NCI-H226 (cell line): ENCODE results near the gene GRAMD1C.

ENCODE experiments used
- DNase-seq: peaks from one replicate; pipeline ENCODE4 v3.0.0-alpha.2; 2015

The GRAMD1C gene

DNA sequence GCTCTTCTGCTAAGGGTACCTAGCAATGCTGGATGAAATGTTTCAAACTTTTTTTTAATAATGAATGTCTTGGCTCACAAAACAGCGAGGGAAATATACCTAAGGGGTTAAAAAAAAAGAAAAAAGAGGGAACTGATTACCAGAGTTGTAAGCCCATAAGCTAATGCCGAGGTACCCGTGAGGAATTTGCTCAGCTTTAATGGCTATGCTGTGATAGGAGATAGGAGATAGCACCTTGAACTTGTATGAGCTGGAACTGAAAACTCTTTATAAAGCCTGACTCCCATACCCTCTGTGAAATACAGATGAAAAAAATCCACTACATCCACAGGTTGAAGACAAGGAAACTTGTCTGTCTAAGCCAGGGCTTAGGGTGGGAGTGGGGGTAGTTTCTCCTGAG lies 13.9 kb downstream of the GRAMD1C start:
- DNase-seq: no peak

DNA sequence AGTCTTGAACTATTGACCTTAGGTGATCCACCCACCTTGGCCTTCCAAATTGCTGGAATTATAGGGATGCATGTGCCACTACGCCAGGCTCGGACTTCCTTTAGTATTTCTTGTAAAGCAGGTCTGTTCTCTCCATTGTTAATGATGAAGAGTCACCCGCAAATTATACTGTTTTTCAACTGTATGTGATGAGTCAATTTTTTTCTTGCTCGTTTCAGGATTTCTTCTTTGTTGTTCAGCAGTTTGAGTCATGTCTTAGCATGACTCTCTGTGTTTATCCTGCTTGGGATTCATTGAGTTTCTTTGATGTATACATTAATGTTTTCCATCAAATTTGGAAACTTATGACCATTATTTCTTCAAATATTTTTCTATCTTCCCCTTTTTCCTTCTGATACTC lies 28.9 kb downstream of the GRAMD1C start:
- DNase-seq: no peak

DNA sequence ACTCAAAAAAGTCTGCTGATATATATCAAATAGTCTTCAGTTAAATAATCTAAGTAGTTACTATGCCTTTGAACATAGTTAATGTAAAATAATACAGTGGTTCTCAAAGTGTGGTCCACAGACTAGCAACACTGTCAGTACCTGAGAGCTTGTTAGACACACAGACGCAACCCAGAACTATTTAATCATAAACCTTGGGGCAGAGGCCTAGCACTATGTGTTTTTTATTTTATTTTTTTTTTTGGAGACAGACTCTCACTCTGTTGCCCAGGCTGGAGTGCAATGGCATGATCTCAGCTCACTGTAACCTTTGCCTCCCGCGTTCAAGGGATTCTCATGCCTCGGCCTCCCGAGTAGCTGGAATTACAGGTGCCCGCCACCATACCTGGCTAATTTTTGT lies 34.7 kb downstream of the GRAMD1C start:
- no peak for DNase-seq

DNA sequence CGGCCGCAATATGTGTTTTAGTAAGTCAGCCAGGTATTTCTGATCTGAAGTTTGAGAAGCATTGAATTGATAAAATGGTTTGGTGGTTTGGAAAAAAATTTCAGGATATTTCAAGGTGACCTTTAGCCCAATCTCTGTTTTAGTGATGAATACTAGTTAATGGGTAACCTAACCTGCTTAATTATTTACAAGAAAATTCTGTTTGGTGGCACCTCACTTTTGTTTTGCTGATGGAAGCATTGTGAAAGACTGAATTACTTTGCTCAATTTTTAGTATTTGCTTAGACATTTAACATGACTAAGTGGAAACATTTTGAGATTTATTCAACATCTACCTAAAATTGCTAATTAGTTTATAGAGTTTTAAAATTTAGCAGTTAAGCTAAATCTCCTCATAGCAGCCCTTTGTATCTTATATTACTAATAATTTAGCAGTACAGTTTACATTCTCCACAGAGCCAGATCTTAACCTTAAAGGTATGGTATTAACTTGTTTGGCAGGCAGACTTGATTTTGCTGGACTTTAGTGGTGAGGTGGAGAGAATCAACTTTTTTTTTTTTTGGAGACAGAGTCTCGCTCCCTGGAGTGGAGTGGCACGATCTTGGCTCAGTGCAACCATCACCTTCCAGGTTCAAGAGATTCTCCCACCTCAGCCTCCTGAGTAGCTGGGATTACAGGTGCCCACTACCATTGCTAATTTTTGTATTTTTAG lies 35.4 kb downstream of the GRAMD1C start:
- DNase-seq: no peak

DNA sequence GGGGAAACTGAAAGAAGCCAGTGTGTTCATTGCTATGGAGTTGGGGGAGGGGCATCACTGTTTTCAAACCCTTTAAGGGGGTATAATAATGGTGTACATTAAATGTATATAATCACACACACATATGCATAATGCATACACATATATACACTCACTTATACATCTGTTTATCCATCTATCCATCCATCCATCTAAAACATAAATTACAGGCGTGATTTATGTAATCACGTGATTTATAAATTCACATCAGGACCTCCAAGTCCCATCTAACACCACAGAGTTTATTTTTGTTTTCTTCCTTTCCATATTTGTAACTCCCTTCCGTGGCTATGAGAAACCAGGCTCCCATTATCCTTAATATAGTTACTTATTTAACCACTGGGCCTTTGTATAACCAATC lies 39.8 kb downstream of the GRAMD1C start:
- DNase-seq: no peak

DNA sequence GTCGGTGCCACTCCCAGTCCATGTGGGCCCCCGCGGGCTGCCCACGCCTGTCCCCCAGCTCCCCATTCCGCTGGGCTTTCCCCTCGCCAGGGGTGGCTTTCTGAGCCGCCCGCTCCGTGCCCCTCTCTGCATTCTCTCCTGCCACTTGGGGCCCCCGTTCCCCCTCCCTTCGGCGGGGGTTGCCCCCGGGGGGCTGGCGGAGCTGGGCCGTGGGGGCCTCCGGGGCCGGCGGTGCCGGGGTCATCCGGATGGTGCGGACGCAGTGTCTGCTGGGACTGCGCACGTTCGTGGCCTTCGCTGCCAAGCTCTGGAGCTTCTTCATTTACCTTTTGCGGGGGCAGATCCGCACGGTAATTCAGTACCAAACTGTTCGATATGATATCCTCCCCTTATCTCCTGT lies 46.5 kb downstream of the GRAMD1C start:
- no peak for DNase-seq

DNA sequence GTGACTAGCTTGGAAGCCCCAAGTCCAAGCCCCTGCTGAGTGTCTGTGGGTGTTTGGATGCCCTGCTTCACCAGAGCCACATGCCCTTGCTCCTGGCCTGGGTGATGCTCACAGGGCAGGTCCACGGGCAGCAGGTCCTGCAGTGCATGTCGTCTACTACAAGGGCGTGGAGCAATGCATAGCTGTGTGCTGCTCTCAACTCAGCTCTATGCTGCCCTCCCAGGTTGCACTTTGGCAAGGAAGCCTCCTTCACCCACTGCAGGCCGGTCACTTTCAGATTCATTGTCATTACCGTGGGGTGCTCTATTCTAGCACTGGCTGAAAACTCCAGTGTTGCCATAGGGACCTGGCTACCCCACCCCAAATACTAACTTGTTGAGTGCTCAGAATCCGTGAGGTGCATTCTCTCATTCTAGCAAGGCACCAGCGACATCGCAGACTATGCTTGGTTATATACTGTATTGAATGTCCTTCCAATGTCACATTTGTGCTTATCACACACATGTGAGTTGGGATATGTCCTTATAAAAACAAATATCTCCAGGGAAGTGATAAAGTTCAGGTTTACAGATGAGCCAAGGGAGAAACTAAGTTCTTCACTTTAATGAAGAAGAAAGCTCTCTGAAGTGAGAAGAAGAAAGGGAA lies 51.8 kb downstream of the GRAMD1C start:
- DNase-seq: no peak

DNA sequence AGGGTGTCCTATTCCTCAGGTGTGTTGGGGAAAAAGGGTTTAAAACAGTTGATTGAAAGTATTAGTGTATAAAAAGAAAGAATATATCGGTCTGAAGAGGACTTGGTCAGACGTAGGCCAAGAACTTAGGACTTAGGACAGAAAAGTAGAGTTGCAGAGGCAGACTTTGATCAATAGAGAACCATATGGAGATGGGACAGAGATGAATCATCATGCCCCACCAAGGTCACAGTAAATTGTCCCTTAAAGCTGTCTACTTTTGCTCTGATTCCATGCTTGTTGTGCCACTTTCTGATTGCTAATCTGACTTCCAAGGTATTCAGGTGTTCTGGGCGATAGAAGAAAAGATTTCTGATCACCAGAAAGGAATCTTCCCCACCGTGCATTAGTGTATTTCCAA lies 56.3 kb downstream of the GRAMD1C start:
- DNase-seq: no peak

DNA sequence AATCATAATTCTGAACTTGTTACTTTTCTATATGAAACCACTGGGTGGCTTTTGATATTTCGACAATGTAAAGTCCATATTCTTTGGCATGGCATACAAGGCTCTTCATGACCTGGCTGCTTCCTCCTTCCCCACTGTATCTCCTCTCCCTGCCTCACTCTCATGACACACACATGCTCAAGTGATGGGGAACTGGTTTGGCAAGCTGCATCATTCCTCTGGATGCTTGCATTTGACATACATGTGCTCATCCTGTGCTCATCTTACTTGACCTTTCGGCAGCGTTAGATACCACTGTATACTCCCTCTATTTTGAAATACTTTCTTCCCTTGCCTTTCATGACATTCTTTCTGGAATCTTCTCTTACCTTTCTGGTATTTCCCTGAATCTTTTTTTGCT lies 57.4 kb downstream of the GRAMD1C start:
- DNase-seq: no peak

DNA sequence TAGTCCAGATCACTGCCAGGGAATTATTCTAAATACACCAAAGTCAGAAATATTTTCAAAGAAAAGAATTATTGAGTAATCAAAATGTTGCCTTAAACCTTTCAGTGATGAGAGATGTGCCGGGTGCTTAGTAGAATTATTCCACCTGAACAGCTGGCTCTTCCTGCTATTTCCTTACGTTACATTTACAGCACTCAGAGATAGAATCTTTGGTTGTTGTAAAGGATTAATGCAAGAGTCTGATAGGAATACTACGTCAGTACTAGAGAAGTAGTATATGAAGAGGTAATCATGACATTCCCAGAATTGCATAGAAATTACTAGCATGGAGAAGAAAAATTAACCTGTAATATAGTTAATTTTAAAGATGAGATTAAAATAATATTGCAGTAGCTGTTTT lies 58.3 kb downstream of the GRAMD1C start:
- no peak for DNase-seq

DNA sequence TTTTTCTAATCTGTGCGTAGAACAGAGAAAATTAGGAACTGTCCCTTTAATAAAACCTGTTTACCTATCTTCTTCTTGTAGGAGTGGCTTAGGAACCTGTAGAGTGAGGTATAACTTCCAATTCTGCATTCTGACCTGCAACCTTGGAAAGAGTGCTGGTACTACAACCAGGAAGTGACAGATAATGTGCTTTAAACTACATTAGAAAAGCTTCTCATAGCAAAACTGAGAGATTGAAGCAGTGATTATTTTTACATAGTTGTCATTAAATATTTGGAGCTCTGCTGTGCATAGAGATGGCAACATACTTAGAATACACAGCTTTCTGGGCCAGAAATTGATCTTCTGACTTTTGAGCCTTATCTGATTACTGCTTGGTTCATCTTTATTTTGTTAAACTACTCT lies 58.8 kb downstream of the GRAMD1C start:
- no peak for DNase-seq

DNA sequence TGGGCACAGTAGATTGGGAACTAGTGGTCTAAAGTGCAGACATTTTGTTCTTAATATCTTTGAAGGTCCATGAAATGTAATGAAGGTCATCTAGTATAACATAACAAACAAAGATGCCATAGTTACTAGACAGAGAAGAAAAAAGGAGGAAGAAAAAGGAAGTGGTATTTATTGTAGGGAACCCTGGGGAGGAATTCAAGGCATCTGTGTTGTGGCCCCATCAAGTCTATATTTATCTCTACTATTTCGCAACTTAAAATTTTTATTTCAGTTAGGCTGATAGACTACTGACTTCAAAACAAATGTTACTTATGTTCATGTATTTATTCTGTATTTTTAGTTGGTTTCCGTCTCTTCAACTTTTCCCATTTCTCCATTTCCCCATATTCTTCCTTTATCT lies 60.3 kb downstream of the GRAMD1C start:
- peak; percentile 23 for DNase-seq

DNA sequence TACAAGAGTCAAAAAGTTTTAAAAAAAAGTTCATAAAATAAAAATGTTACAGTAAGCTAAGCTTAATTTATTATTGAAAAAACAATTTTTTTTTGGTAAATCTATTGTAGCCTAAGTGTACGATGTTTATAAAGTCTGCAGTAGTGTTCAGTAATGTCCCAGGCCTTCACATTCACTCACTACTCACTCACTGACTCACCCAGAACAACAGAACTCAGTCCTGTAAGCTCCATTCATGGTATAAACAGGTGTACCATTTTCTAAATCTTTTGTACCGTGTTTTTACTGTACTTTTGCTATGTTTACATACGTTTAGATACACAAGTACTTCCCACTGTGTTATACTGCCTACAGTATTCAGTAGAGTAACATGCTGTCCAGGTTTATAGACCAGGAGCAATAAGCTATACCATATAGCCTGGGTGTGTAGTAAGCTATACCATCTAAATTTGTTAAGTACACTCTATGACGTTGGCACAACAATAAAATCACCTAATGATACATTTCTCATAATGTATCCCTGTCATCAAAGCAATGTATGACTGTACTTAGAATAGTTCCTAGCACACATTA lies 68.1 kb downstream of the GRAMD1C start:
- no peak for DNase-seq

DNA sequence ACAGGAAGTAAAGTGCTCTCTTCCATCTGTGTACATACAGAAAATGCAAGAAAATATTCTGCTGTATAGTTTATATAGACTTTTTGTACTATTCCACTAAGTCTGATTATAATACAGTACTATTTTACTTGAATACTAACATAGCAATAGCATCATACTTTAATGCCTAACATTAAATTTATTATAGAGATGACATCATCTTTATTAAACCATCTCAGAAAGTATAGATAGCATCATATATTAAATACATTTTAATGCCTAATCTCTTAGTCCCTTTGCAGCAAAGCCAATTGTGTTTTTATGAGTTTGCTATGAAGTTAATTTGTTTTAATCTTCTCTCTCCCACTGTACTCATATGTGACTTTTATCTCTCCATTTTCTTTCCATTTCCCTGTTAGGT lies 69.5 kb downstream of the GRAMD1C start:
- no peak for DNase-seq

DNA sequence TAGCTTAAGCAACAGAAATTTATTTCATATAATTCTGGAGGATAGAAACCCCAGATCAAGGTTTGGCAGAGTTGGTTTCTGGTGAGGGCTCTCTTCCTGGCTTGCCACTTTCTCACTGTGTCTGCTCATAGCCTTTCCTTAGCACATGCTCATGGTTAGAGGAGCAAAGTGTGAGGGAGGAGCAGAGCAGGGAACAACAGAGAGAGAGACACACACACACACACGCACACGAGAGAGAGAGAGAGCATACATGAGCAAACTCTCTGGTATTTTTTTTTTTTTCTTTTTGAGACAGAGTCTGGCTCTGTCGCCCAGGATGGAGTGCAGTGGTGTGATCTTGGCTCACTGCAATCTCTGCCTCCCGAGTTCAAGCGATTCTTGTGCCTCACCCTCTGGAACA lies 72.4 kb downstream of the GRAMD1C start:
- DNase-seq: no peak

DNA sequence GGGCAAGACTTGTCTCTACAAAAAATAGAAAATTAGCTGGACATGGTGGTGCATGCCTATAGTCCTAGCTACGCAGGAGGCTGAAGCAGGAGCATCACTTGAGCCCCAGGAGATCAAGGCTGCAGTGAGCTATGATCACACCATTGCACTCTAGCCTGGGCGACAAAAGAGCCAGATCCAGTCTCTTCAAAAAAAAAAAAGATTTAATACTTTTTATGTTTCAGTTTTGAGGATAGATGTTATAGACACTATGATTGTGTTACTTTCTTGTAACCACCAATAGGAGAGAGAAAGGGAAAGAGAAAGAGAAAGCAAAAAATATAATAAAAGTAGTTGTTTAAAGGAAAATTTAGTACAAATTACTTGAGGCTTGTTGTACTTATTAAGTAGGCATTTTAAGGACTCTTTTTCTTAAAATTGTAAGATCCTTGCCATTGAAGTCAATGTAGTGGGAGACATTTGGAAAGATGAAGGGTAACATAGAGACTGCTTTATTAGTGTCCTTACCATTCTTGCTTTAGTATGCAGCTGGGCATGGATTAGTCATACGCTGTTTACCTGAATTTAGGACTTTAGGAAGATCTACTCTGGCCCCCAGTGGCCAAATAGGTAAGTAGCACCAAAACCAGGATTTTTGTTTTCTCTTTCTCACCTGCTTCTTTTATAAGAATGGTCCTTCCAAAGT lies 74.1 kb downstream of the GRAMD1C start:
- DNase-seq: peak; percentile 43

DNA sequence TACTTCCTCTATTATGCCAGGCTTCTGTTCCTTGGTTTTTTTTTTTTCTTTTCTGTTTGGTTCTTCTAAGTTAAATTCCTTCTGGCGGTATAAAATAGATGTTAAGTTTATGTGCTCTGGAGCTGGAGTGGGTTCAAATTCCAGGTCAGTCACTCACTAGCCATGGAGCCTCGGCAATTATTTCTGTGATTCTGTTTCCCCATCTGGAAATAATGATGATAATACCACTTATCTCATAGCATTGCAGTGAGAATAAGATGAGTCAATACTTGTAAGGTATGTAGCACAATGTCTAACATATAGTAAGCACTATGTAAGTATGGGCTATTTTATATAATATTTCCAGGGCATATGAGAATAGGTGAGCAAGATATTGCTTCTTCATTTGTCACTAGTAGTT lies 76.1 kb downstream of the GRAMD1C start:
- peak; percentile 68 for DNase-seq

DNA sequence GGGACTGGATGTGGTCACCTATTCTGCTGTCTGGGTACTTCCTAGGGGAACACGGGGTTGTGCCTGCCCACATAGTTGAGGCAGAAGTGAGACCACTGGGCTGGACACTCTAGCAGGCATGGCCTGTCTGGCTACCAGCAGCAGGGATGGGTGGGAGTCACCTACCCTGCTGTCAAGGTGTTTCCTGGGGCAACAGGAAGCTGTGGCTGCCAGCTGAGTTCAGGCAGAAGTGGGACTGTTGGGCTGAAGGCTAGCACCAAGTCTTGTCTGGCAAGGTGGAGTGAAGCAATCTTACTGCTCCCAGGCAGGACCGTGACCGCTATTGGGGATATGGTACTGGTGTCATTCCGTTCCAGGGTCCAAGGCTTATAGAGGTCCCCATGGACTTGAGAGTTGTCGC lies 89.0 kb downstream of the GRAMD1C start:
- DNase-seq: no peak

DNA sequence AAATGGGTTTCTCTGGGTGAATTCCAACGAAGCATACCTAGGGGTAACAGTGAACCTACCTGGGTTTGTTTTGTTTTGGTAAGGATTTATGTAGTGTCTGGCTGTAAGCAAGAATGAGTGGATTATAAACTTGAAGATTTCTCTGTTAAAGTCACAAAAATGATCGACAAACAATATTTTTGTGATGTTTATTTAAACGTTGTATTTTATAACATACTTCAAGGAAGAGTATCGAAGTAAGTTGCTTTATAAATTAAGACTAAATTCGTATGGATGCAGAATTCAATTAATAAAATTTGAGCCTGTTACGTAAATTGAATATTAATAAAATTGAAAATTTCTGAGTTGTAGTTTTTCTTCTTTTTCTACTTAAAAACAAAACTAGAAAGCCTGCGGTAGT lies 108.2 kb downstream of the GRAMD1C start:
- no peak for DNase-seq

DNA sequence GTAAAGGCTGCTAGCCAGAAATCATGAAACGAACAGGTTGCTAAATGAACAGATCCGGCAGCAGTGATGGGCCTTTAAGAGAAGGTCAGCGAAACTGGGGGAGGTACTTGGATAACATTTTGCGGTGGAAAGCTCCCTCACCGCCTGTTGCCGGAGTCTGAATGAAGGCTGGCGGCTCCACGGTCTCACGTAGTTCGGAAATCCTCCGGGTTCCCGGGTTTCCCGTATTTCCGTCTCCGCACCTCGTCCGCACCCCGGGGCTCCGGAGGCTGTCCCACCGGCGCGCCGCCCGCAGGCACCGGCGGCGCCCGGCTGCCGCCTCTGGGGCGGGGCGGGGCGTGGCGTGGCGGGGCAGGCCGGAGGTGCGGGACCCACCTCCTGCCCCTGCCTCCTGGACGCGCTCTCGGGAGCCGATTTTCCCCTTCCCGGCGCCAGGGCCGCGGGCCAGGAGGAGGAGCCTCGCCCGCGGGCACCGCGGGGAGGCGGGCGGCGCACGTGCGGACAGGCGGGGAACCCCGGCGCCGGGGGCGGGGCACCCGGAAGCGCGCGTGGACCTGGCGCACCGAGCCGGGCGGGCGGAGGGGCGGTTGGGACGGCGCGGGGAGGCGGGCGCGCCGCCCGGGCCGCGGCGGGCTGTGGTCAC lies 108.9 kb downstream of the GRAMD1C start, which contains the start of gene ZDHHC23:
ZDHHC23 (plus strand) TSS at position 642 of the 643 bp plus-strand sequence. CDS start 790 bp downstream, outside the sequence.
- peak; percentile 74 for DNase-seq

DNA sequence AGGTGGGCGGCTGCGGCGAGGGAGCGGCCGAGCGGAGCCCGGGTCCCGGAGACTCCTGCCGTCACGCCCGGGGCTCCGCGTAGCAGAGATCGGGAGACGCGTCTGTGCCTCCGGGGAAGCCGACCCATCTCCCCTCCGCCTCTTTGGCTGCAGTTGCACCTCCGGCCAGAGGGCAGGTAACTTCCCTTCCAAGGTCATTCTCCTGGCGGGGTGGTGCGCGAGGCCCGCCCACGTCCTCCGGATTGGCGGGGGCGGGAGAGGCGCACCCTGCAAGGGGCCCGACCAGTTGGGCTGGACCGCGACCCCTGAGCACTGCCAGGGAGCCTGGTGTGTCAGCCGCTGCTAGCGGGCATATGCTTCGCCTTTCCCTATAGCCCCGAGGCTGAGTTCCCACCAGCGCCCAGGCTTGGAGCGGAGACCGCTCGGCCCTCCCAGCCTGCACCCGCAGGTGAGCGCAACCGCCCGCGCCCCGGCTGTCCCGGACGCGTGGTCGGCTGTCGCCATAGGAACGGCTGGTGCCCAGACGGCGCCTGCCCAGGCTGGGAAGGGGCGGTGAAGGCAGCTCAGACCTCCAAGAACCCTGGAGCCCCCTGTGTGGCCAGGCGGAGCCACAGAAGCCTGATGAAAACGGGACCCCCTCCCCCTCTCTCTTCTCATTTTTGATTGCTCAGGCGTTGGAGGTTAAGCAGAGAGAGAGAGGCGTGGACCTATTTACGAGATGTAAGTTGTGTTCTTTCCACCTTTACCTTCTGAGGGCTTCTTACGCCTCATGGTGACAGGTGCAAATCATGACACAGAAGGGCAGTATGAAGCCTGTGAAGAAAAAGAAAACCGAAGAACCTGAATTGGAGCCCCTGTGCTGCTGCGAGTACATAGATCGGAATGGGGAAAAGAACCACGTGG lies 109.7 kb downstream of the GRAMD1C start:
- peak; percentile 19 for DNase-seq

DNA sequence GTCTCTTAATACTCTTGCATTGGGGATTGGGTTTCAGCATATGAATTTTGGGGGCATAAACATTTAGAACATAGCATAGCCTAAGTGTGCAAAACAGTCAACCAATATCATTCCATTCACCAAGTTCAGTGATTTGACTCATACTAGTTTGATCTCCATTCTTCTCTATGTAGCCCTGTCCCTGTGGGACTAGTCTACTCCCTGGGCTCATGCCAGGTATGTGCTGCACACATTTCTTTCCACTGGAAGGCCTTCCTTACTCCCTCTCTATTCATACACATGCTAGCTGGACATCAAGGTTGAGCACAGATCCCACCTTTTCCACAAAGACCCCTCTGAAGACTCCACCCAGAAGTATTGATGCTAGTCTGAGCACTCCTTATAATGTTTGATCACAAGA lies 114.3 kb downstream of the GRAMD1C start:
- DNase-seq: no peak
